Liver (tissue), 9 donors: ENCODE data around the gene ITLN2. TPM values are rescaled to one million over a fixed set of nuclear protein-coding genes. Genes with fewer than 3 reads are reported as not detected.

ENCODE experiments used
- DNase-seq: peaks from one replicate; pipeline ENCODE4 v3.0.0-alpha.2; 2017; ENCODE audit warnings: low spot score
- H3K27ac ChIP-seq, 2 donors: one replicate each; pipeline ENCODE4 v1.7.0; 2013; ENCODE audit warnings: inconsistent platforms in 2 of 2, low read length in 2 of 2, control low read depth in 1 of 2, low read depth in 1 of 2, mild to moderate bottlenecking in 1 of 2
- H3K27me3 ChIP-seq, 4 donors: one replicate each; pipeline versions ENCODE4 v1.6.1 to v1.7.0; 2013; ENCODE audit warnings: low read length in 3 of 4, inconsistent platforms in 1 of 4, mild to moderate bottlenecking in 1 of 4, moderate library complexity in 1 of 4; ENCODE audit not compliant: control insufficient read depth in 4 of 4, insufficient read depth in 4 of 4
- H3K36me3 ChIP-seq, 4 donors: one replicate each; pipeline versions ENCODE4 v1.6.1 to v1.7.0; 2013; ENCODE audit warnings: low read length in 3 of 4, mild to moderate bottlenecking in 3 of 4, low read depth in 1 of 4, moderate library complexity in 1 of 4; ENCODE audit not compliant: control insufficient read depth in 4 of 4, insufficient read depth in 3 of 4
- H3K4me1 ChIP-seq, 4 donors: one replicate each; pipeline versions ENCODE4 v1.6.1 to v1.7.0; 2013; ENCODE audit warnings: low read length in 3 of 4, mild to moderate bottlenecking in 3 of 4, moderate library complexity in 1 of 4; ENCODE audit not compliant: control insufficient read depth in 4 of 4, insufficient read depth in 4 of 4
- H3K4me3 ChIP-seq, 3 donors: one replicate each; pipeline versions ENCODE4 v1.6.1 to v1.7.0; 2013; ENCODE audit warnings: low read length in 3 of 3, control low read depth in 1 of 3, low read depth in 1 of 3, mild to moderate bottlenecking in 1 of 3
- H3K9ac ChIP-seq, 2 donors: one replicate each; pipeline ENCODE4 v1.7.0; 2013; ENCODE audit warnings: low read length in 2 of 2, mild to moderate bottlenecking in 2 of 2, moderate library complexity in 2 of 2, control low read depth in 1 of 2, low read depth in 1 of 2
- H3K9me3 ChIP-seq, 4 donors: one replicate each; pipeline versions ENCODE4 v1.6.1 to v1.7.0; 2013; ENCODE audit warnings: low read length in 3 of 4; ENCODE audit not compliant: control insufficient read depth in 4 of 4
- ATF3 ChIP-seq: IDR thresholded peaks from 2 replicates; pipeline ENCODE4 v1.6.1; 2016; ENCODE audit warnings: antibody characterized with exemption
- EGR1 ChIP-seq, 2 donors: IDR thresholded peaks; 2 replicates each; pipeline ENCODE4 v1.6.1; 2016 to 2018; ENCODE audit warnings: antibody characterized with exemption in 2 of 2, low read depth in 2 of 2
- FOXA1 ChIP-seq: IDR thresholded peaks from 2 replicates; pipeline ENCODE4 v1.6.1; 2016; ENCODE audit warnings: antibody characterized with exemption
- FOXA2 ChIP-seq: IDR thresholded peaks from 2 replicates; pipeline ENCODE4 v1.6.1; 2016; ENCODE audit warnings: antibody characterized with exemption
- GABPA ChIP-seq, 2 donors: IDR thresholded peaks in 1 of 2; conservative IDR thresholded peaks in 1 of 2; 2 replicates each; pipeline ENCODE4 v1.6.1; 2016; ENCODE audit warnings: antibody characterized with exemption in 2 of 2, mild to moderate bottlenecking in 1 of 2, moderate library complexity in 1 of 2
- HNF4A ChIP-seq, 2 donors: conservative IDR thresholded peaks; 2 replicates each; pipeline ENCODE4 v1.6.1; 2016; ENCODE audit warnings: antibody characterized with exemption in 2 of 2, mild to moderate bottlenecking in 2 of 2
- HNF4G ChIP-seq: IDR thresholded peaks from 2 replicates; pipeline ENCODE4 v1.6.1; 2016; ENCODE audit warnings: antibody characterized with exemption
- JUND ChIP-seq, 2 donors: IDR thresholded peaks; 2 replicates each; pipeline ENCODE4 v1.6.1; 2016; ENCODE audit warnings: antibody characterized with exemption in 2 of 2
- MAX ChIP-seq: IDR thresholded peaks from 2 replicates; pipeline ENCODE4 v1.6.1; 2016; ENCODE audit warnings: antibody characterized with exemption
- NR2F2 ChIP-seq: IDR thresholded peaks from 2 replicates; pipeline ENCODE4 v1.6.1; 2016; ENCODE audit warnings: antibody characterized with exemption
- RAD21 ChIP-seq, 2 donors: IDR thresholded peaks; 2 replicates each; pipeline ENCODE4 v1.6.1; 2016; ENCODE audit warnings: antibody characterized with exemption in 2 of 2, mild to moderate bottlenecking in 2 of 2
- REST ChIP-seq: IDR thresholded peaks from 2 replicates; pipeline ENCODE4 v1.6.1; 2016; ENCODE audit warnings: antibody characterized with exemption, mild to moderate bottlenecking
- RXRA ChIP-seq, 2 donors: IDR thresholded peaks; 2 replicates each; pipeline ENCODE4 v1.6.1; 2017 to 2018; ENCODE audit warnings: antibody characterized with exemption in 2 of 2, mild to moderate bottlenecking in 1 of 2
- SP1 ChIP-seq: IDR thresholded peaks from 2 replicates; pipeline ENCODE4 v1.6.1; 2018; ENCODE audit warnings: antibody characterized with exemption, mild to moderate bottlenecking
- TAF1 ChIP-seq: conservative IDR thresholded peaks from 2 replicates; pipeline ENCODE4 v1.6.1; 2016; ENCODE audit warnings: antibody characterized with exemption, mild to moderate bottlenecking
- YY1 ChIP-seq: IDR thresholded peaks from 2 replicates; pipeline ENCODE4 v1.6.1; 2016; ENCODE audit warnings: antibody characterized with exemption, mild to moderate bottlenecking
- WGBS: extraction: QIAGEN DNeasy Blood & Tissue Kit; methylation state at CpG from one replicate; pipeline ENCODE4 v1.1.7; 2013; 5-methylcytosine and 5-hydroxymethylcytosine counted together
- polyA plus RNA-seq, 2 donors: library from polyadenylated mRNA; stranded (reverse) in 1 of 2; unstranded in 1 of 2; fragments of 200-250 nt in 1 of 2; fragments of >200 nt in 1 of 2; fragmentation: Nextera tagmentation in 1 of 2; extraction: Ambion mirVana in 1 of 2; gene quantifications; one replicate each; pipeline versions ENCODE4 v1.2.1 to v1.2.3, GENCODE V29; 2013 to 2015
- total RNA-seq, 2 donors: library from RNA; depleted of rRNA; stranded (reverse); fragments of >200 nt; gene quantifications; one replicate each; pipeline ENCODE4 v1.2.3, GENCODE V29; 2014
- TF ChIP-seq, protein P1 (sequence below): fragments of 150-350 bp; IDR thresholded peaks from 2 replicates; pipeline ENCODE4 v1.5.1; 2017; ENCODE audit warnings: improper control_type of control experiment, low read depth, low read length; ENCODE audit not compliant: missing input control
- TF ChIP-seq, protein P2 (sequence below): IDR thresholded peaks from 2 replicates; pipeline ENCODE4 v1.6.1; 2016; ENCODE audit warnings: antibody characterized with exemption
- donor health status: healthy.
- donor health status: healthy.
- donor health status: healthy.
- donor health status: healthy.
- donor health status: healthy.

ITLN2 gene
- total and polyA plus RNA-seq, 4 donors: 0.12 to 0.50 TPM; not detected in 2

- Histone ChIP-seq H3K4me1 (peaks cover 0 to 5% (median 1%) of the 10 kb centered on the region in 4 donors), H3K9ac (no peak overlapping the region), H3K36me3 (peaks cover 0 to 35% (median 26%) of the 10 kb centered on the region in 4 donors), H3K9me3 (no peaks in the 10 kb centered on the region), H3K27ac (peak overlapping the region; percentile 45 to 52), H3K27me3 (no peaks in the 10 kb centered on the region), H3K4me3 (no peak overlapping the region)
- TF ChIP-seq FOXA1 (no peak), ATF3 (no peak), TAF1 (no peak), YY1 (no peak), JUND (IDR thresholded peaks at IDR 0.05) (no peak), REST (no peak), FOXA2 (no peak), GABPA (IDR thresholded peaks at IDR 0.05 in 1 of 2, conservative IDR thresholded peaks at IDR 0.05 in 1 of 2) (peak in 1 of 2 donors; percentile 36), NR2F2 (peak; percentile 65), EGR1 (IDR thresholded peaks at IDR 0.05; ENCODE audit: low read depth in 2 of 2) (no peak), MAX (no peak), SP1 (no peak), RAD21 (IDR thresholded peaks at IDR 0.05) (peak; percentile 89 to 96), RXRA (IDR thresholded peaks at IDR 0.05) (peak in 1 of 2 donors; percentile 39), HNF4G (no peak), HNF4A (conservative IDR thresholded peaks at IDR 0.05) (peak in 1 of 2 donors; percentile 7)
- TF ChIP-seq, protein P1, sequence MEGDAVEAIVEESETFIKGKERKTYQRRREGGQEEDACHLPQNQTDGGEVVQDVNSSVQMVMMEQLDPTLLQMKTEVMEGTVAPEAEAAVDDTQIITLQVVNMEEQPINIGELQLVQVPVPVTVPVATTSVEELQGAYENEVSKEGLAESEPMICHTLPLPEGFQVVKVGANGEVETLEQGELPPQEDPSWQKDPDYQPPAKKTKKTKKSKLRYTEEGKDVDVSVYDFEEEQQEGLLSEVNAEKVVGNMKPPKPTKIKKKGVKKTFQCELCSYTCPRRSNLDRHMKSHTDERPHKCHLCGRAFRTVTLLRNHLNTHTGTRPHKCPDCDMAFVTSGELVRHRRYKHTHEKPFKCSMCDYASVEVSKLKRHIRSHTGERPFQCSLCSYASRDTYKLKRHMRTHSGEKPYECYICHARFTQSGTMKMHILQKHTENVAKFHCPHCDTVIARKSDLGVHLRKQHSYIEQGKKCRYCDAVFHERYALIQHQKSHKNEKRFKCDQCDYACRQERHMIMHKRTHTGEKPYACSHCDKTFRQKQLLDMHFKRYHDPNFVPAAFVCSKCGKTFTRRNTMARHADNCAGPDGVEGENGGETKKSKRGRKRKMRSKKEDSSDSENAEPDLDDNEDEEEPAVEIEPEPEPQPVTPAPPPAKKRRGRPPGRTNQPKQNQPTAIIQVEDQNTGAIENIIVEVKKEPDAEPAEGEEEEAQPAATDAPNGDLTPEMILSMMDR: peak; percentile 71
- TF ChIP-seq, protein P2, sequence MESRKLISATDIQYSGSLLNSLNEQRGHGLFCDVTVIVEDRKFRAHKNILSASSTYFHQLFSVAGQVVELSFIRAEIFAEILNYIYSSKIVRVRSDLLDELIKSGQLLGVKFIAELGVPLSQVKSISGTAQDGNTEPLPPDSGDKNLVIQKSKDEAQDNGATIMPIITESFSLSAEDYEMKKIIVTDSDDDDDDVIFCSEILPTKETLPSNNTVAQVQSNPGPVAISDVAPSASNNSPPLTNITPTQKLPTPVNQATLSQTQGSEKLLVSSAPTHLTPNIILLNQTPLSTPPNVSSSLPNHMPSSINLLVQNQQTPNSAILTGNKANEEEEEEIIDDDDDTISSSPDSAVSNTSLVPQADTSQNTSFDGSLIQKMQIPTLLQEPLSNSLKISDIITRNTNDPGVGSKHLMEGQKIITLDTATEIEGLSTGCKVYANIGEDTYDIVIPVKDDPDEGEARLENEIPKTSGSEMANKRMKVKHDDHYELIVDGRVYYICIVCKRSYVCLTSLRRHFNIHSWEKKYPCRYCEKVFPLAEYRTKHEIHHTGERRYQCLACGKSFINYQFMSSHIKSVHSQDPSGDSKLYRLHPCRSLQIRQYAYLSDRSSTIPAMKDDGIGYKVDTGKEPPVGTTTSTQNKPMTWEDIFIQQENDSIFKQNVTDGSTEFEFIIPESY: no peak
- WGBS: 88% methylated on average over 1 of the region's 1 CpG
- peak; percentile 66 for DNase-seq
These were observed 42.9 kb upstream of the ITLN2 start for GRCh38 chr1:160997323-160998038.
